GDM1 (cell line): ENCODE measurements around the gene ST3GAL2.
"Not testable (repeated sequence)": the region's sequence is repeated elsewhere in the genome, so short reads cannot be mapped to it uniquely, and the experiment has no call there.

ENCODE experiments used
- DNase-seq: peaks from one replicate; lab custom pipeline; 2025; lab: John Stamatoyannopoulos, UW

The ST3GAL2 gene

DNA sequence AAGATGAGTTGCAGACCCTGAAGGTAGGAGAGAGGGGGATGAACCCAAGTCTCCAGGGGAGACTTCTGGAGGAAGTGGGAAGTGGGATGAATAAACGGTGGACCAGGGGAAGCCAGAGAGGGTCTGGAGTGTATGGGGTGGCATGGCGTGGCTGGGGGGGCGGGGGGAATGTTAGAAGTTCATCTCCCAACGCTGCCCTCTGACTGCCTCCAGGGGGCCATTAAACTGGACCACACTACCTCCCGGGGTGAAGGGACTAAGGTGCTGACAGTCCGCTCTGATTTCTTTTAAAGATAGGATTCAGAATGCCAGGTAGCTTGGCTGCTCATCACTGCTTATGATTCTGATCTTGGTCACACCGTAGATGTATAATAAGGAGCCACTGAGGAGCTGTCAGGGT, 21.2 kb downstream of the ST3GAL2 start:
- no peak for DNase-seq

DNA sequence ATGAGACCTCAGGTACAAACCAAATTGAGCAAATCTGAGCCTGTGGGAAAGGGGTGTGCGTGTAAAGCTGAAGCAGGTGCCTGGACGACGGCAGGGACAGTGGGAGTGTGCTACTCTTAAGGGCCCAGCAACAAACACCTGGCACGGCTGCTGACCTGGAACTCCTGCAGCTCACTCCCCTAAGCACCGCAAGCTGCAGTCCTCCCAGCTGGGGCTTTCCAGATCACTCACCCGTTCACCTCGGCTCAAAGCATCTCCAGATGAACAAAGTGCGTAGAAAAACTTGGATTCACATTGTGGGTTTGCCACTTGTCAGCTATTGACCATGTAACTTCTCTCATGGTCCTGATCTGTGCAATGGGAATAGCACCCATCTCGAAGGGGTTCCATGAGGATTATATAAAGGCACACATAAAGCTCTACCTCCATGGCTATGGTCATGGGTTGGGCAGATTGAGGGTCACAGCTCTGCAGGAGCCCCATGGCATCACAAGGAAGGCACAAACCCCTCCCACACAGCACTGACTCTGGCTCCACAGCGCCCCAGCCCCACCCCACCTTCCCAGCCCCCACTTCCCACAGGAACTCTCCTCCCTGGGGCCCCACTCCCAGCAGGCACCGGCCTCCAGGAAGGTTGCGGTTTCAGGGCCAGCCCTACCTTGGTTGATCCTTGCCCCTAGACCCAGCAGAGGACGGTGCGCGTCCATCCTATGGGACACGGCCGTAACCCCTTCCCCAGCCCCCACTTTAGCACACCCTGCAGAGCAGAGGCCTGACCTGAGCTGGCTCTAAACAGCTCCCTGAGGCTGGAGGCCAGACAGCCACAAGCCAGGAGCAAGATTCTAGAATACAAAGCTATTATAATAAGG, 21.9 kb downstream of the ST3GAL2 start:
- no peak for DNase-seq

DNA sequence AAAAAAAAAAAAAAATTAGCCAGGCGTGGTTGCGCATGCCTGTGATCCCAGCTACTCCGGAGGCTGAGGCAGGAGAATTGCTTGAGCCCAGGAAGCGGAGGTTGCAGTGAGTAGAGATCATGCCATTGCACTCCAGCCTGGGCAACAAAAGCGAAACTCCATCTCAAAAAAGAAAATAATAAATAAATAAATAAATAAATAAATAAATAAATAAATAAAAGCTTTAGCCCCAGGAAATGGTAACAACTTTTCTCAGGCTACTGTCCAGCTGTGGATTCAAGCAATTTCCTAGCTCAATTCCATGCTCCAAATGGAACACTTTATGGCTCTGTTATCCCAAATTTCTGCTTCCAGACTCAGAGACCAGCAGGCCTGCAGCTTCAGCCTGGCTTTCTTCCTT, 25.3 kb downstream of the ST3GAL2 start:
- not testable (repeated sequence) for DNase-seq

DNA sequence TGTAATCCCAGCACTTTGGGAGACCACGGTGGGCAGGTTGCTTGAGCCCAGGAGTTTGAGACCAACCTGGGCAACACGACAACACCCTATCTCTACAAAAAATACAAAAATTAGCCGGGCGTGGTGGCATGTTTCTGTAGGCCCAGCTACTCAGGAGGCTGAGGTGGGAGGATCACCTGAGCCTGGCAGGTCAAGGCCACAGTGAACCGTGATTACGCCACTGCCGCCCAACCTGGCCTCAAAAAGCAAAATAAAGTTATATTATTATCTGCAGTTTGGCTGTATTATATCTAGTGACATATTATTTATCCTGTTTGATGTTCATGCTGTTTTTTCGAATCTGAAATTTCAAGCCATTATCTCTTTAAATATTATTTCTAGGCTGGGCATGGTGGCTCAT, 26.5 kb downstream of the ST3GAL2 start:
- no peak for DNase-seq

DNA sequence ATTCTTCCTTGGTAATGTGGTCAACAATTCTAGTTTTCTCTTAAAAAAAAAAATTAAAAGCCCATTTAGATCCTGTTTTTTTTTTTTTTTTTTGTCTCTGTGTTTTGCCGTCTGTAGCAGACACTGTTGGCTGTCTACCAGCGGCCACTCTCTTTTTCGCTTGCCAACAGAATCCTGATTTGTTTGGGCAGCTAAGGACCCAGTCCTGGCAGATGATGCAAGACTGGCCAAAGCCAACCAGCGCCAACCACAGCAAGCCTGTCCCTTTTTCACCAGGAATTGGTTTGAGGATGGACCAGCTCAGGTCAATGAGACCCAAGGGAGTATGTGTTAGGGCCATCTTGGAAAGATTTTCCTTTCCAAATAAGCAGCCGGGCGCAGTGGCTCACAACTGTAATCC, 28.2 kb downstream of the ST3GAL2 start:
- DNase-seq: no peak

DNA sequence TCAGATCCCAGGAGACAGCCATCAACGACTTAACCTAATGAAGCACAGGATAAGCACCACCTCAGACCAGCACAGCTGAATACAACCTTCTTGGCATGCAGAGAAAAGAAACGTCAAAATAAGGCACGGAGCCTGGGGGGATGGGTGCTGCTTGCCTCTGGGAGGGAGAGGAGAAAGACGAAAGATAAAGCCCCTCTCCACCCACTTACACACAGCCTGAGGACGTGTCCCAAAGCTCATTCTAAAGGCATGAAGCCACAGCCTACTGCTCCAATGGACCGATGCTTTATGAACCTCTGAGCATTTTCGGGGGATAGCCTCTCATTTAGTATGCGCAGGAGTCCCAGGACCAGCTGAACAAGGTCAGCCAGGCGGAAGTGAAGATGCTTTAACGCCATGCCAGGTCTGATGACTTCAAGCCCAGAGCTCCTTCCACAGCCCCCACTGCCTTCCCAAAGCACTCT, 31.1 kb downstream of the ST3GAL2 start:
- no peak for DNase-seq

DNA sequence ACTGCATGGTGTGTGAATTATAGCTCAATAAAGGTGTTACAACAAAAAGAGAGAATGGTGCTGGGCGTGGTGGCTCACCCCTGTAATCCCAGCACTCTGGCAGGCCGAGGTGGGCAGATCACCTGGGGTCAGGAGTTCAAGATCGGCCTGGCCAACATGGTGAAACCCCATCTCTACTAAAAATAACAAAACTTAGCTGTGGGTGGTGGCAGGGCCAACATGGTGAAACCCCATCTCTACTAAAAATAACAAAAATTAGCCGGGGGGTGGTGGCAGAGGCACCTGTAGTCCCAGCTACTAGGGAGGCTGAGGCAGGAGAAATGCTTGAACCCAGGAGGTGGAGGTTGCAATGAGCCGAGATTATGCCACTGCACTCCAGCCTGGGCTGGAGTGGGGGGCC, 32.8 kb downstream of the ST3GAL2 start:
- not testable (repeated sequence) for DNase-seq

DNA sequence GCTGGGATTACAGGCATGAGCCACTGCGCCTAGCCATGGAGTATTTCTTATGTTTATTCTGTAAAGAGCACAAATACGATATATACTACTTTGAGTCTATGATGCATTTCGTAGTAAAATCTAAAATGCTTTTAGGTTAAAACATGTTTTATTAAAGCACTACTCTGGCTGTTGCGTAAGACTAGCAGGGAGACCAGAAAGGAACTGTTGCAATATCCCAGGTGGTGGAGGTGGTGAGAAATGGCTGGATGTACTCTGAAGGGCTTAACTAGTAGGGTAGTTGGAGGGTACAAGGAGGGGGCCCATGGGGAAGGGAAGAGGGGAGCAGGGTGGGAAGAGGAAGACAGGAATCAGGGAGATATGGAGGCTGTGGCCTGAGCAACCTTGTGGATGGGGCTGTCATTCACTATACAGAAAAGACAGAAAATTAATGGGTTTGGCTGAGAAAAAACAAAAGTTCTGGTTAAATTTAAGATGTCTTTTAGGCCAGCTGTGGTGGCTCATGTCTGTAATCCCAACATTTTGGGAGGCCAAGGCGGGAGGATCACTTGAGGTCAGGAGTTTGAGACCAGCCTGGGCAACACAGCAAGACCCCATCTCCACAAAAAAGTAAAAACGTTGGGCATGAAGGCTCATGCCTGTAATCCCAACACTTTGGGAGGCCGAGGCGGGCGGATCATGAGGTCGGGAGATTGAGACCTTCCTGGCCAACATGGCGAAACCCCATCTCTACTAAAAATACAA, 35.8 kb downstream of the ST3GAL2 start:
- no peak for DNase-seq

DNA sequence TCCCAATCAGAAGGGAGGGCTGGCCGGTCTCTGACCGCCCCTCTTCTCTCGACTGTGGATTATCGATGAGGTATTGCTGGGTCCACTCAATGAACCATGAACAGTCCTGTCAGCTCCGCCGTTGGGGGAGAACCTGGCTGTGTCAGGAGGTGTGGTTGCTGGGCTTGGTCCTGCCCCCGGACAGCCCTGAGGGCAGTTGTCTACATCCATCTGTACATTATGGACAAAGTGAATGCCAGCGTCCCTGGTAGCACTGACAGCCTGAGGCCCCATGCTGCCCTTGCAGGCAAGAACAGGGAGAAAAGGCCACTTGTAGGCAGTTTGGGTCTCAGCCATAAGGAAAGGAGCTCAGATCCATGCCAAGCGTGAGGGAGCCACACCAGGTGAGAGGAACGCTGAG, 38.9 kb downstream of the ST3GAL2 start:
- DNase-seq: no peak

DNA sequence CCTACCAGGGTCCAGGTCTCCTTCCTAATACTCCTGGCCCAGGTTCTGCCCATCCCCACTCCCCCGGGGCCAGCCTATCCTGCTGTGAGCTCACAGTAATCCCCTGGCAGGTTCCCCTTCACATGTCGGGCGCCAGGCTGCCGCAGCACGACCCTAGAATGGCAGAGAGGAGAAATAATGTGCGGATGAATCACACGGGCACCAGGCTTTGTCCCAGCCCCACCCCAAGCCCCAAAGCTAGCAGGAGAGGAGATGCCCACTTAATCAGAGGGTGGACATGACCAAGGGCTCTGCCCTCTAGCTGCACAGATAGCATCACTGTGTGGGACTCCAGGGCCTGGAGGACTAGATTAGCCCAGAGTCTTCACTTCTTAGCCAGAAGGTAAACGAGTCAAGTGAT, 39.5 kb downstream of the ST3GAL2 start:
- DNase-seq: no peak

DNA sequence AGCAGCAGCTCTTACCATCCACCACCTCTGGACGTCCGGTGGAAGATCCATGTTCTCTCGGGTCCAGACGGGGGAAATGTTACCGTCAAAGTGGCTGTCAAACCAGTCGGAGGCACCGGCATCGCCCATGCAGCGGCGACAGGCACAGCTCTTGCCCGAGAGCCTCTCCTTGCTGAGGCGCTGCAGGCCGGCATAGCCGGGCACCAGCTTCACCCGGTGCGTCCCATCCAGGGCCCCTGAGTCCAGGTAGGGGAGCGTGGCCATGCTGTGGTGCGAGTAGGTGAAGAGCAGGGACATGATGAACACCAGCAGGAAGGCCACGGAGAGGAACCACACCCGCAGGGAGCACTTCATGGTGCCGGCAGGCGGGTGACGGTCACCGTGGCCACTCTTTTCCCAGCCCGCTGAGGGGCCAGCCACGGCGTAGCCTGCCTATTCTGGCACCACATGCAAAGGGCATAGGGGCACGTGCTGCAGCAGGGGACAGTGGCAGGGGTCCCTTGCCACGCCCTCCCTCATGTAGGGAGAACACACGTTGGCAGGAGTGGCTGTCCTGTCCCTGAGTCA, 40.6 kb downstream of the ST3GAL2 start:
- DNase-seq: no peak

DNA sequence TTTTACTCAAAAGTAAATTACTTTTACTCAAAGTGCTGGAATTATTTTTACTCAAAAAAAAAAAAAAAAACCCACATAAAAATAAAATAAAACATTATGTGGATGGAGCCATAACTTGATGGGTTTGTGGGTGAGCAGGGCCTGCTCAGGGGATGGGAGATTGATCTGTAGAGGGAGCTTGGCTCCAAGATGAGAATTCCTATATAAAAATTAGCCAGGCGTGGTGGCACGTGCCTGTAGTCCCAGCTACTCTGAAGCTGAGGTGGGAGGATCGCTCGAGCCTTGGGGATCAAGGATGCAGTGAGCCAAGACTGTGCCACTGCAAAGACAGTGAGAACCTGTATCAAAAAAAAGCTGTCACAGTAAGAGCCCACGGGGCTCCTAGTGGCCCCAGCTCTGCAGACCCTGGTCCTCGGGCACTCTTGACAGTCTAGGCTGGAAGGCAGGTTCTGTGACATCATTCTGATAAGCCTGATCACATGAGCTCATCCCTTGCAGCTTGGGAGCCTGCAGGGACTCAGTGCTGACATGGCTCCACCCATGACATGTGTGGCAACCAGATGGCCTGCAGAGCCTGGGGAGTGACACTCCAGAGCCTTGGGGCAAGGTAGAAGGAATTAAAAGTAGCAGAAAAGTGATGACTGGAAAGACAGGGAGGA, 42.5 kb downstream of the ST3GAL2 start:
- no peak for DNase-seq

DNA sequence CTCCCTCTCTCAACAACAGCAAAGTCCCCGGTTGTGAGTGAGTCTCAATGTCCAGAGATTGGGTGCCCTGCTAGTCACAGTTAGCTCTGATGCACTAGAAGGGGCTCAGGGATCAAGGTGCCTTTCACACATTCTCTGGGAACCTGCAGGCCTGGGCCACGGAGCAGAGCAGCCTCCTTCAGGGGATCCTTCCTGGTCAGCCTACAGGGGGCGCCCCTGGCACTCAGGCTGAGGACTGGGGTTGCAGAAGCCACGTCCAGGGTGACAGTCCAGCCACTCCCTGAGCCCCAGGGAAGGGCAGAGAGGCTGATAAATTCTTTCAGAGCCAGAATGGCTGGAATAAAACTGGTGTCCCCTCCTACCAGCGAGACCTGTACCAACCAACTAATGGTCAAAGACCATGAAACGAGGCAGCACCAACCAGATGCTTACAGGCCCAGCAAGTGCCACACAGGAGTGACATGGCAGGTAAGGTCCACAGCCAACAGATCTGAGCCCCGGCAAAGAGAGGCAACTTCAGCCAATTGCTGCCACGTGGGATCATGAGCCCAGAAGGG, 43.5 kb downstream of the ST3GAL2 start:
- DNase-seq: no peak

DNA sequence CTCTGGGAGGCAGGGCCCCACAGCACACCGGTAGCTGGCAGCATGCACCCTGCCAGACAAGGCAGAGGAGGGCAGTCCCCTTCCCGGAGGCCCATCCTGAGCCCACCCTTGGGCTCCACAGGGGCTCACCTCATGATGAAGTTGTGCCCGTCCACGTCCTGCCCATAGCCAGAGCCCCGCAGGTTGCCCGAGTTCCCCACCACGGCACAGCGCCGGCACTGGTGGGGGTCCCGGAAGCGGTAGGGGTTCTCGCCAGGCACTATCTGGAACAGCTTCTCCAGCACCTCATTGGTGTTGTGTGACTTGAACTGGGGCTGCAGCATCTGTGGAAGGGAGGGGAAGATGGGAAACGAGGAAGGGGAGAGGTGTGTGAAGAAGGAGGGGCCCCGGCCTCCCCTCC, 44.0 kb downstream of the ST3GAL2 start:
- DNase-seq: no peak

DNA sequence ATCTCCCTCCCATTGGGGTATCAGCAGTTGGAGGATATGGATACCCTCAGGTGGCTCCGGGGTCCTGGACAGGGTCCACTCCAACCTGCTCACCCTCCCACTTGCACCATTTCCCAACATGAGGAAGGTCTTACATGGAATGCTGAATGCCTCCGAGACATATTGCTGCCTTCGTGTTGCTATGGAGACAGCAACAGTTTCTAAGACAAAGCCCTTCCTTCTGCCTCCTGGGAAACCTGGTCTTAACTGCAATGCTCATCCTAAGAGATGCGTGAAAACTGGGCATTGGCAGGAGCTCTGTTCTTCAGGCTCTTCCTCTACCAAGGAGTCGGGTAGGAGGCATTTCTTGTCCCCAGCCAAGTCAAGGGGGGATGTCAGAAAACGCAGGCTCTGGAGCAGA, 45.2 kb downstream of the ST3GAL2 start:
- DNase-seq: no peak

DNA sequence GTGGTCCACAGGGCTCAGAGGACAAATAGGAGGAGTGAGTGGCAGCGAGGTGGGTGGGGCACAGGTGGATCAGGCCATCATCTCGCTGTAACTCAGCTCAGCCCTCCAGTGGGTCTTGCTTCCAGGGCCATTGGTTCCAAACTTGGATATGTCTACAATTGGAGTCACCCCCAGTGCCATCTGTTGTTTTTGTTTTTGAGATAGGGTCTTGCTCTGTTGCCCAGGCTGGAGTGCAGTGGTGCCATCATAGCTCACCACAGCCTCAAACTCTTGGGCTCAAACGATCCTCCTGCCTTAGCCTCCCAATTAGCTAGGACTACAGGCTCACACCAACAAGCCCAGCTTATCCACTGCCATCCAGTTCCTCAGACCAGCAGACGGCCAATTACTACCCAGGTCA, 46.3 kb downstream of the ST3GAL2 start:
- no peak for DNase-seq

DNA sequence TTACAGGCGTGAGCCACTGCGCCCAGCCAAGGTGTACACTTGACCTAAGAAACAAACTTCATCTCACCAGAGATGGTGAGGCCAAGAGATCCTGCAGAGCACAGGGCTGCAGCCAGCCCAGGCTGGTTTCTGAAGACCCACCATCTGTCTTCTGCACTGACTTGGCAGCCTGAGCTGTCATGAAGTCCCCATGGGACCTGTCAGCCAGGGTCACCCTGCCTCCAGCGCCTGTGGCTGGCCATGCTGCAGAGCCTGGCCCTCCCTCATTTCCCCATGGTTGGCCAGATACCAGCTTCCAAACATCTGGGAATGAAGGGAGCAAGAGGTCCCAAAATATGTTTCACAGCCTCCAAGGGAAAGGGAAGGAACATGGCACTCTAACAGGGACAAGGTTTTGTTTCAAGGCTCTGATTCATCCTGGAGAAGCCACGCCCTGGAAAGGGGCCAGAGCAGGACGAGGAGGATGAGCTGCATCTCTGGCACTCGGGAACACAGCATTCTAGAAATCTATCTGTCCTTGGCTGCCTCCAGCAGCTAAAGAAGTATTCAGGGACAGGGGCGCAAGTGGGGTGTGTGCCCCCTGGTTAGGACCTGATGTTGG, 46.9 kb downstream of the ST3GAL2 start:
- DNase-seq: no peak

DNA sequence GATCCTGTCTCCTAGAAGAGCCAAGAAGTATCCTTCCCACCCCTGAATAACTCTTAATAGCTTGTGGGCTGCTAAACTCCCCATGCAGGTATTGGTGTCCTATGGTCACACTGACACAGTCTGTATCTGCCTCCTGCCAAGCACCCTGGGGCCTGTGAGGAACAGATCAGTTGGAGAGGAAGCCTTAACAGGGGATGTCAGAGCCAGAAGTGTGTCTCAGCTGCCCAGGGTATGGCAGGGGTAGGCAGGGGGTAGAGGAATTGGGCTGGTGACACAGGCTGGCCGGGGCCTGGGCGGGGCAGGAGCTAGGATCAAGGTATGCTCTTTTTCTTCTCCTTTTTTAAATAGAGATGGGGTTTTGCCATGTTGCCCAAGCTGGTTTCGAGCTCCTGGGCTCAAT, 47.5 kb downstream of the ST3GAL2 start:
- DNase-seq: no peak

DNA sequence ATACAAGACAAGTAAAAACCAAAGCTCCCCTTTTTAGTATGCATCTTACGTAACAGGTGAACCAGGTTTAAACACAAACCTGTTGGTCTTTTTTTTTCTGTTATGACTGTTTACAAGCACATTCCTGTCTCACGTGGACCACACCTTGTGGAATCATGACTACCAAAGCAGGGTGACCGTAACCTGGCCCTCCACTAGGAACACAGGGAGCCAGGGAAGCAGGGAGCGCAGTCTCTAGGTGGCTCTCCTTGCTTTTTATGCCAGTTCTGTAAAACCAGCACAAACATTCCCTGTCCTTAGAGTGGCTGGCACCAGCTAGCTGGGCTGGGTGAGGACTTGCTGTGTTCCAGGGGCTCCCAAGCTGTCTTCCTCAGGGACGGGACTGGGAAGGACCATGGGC, 48.1 kb downstream of the ST3GAL2 start:
- no peak for DNase-seq

DNA sequence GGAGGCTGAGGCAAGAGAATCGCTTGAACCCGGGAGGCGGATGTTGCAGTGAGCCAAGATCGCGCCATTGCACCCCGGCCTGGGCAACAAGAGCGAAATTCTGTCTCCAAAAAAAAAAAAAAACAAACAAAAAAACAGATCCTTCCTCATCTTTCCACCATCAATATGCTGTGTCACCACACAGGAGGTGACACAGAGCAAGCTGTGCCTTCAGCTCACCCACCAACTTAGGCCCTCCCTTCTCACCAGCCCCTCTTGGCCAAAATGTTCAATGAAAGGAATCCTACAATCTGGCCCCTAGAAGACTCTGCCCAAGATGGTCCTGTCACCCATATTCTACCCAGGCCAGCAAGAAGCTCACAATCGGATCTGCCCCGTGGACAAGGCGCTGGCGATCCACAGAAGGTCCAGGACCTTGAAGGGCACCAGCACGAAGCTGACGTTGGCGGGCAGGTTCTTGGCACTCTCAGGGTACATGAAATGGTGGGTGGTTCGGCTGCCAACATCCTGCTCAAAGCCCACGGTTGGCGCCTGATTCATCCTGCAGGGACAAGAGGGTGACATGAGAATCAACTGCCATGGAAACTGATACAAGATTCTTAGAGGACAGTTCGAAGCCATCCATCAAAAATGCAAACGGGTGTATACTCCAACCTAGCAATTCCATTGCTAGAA, 50.8 kb downstream of the ST3GAL2 start:
- no peak for DNase-seq
